GM23338 (cell line): ENCODE measurements around the gene CFAP100. TPM values are rescaled to one million over a fixed set of nuclear protein-coding genes. Genes with fewer than 3 reads are reported as not detected.

Experiments
- ATAC-seq: fragments of 200-7000 bp; cut with Tn5 transposase; 3 replicates; pipeline ENCODE4 v1.9.1; 2020
- DNase-seq: peaks from one replicate; pipeline ENCODE4 v3.0.0-alpha.2; 2015; ENCODE audit warnings: low spot score
- H2AFZ ChIP-seq: fragments of 200-600 bp; sonication (generic); 2 replicates; pipeline ENCODE4 v1.8.0; 2016; ENCODE audit warnings: antibody characterized with exemption, mild to moderate bottlenecking, moderate library complexity
- H3F3A ChIP-seq: fragments of 200-600 bp; sonication (generic); replicated peaks from 2 replicates; pipeline ENCODE4 v1.8.0; 2017; ENCODE audit warnings: antibody characterized with exemption, mixed run types, low read depth
- H3K27ac ChIP-seq: fragments of 200-600 bp; sonication (generic); 2 replicates; pipeline ENCODE4 v1.6.1; 2016; ENCODE audit warnings: low read depth
- H3K27me3 ChIP-seq: fragments of 200-600 bp; sonication (generic); 2 replicates; pipeline ENCODE4 v1.8.0; 2016; ENCODE audit warnings: mild to moderate bottlenecking, mixed run types, moderate library complexity; ENCODE audit not compliant: insufficient read depth
- H3K36me3 ChIP-seq: fragments of 200-600 bp; sonication (generic); 2 replicates; pipeline ENCODE4 v1.8.0; 2016; ENCODE audit warnings: mild to moderate bottlenecking; ENCODE audit not compliant: insufficient read depth
- H3K4me1 ChIP-seq: fragments of 200-600 bp; sonication (generic); 2 replicates; pipeline ENCODE4 v1.8.0; 2016; ENCODE audit warnings: mild to moderate bottlenecking, moderate library complexity; ENCODE audit not compliant: insufficient read depth
- H3K4me2 ChIP-seq: fragments of 200-600 bp; sonication (generic); 2 replicates; pipeline ENCODE4 v1.7.1; 2017; ENCODE audit warnings: mixed run types
- H3K4me3 ChIP-seq: fragments of 200-600 bp; sonication (generic); 2 replicates; pipeline ENCODE4 v1.6.1; 2016; ENCODE audit warnings: mixed run types
- H3K79me2 ChIP-seq: fragments of 200-600 bp; sonication (generic); replicated peaks from 2 replicates; pipeline ENCODE4 v1.8.0; 2017; ENCODE audit warnings: mild to moderate bottlenecking; ENCODE audit not compliant: insufficient read depth
- H3K9me2 ChIP-seq: fragments of 200-600 bp; sonication (generic); 2 replicates; pipeline ENCODE4 v1.8.0; 2017; ENCODE audit not compliant: insufficient read depth
- H4K20me1 ChIP-seq: fragments of 200-600 bp; sonication (generic); replicated peaks from 2 replicates; pipeline ENCODE4 v1.8.0; 2017; ENCODE audit warnings: mild to moderate bottlenecking; ENCODE audit not compliant: insufficient read depth
- H3K27ac Mint-ChIP-seq: 2 replicates; pipeline ENCODE4 v1.8.0; 2020; ENCODE audit warnings: inconsistent platforms, mild to moderate bottlenecking, moderate library complexity, mixed read lengths
- H3K27me3 Mint-ChIP-seq: 3 replicates; pipeline ENCODE4 v1.8.0; 2022; ENCODE audit warnings: low read depth, mild to moderate bottlenecking, moderate library complexity, mixed read lengths, inconsistent platforms; ENCODE audit not compliant: insufficient read depth, poor library complexity
- H3K36me3 Mint-ChIP-seq: 3 replicates; pipeline ENCODE4 v1.8.0; 2021; ENCODE audit warnings: low read depth, mild to moderate bottlenecking, inconsistent platforms, moderate library complexity, mixed read lengths
- H3K4me1 Mint-ChIP-seq: 3 replicates; pipeline ENCODE4 v1.8.0; 2020; ENCODE audit warnings: mild to moderate bottlenecking, inconsistent platforms, mixed read lengths
- H3K4me3 Mint-ChIP-seq: 3 replicates; pipeline ENCODE4 v1.8.0; 2021; ENCODE audit warnings: moderate library complexity, mild to moderate bottlenecking, inconsistent platforms, mixed read lengths
- H3K9me3 Mint-ChIP-seq: 3 replicates; pipeline ENCODE4 v1.8.0; 2020; ENCODE audit warnings: moderate library complexity, mild to moderate bottlenecking, inconsistent platforms, mixed read lengths
- CREB1 ChIP-seq: fragments of 250-450 bp; sonication (Bioruptor Pico); IDR thresholded peaks from 2 replicates; pipeline ENCODE4 v1.5.0; 2020; ENCODE audit warnings: low read depth, mild to moderate bottlenecking, moderate library complexity
- EZH2 ChIP-seq: fragments of 200-600 bp; sonication (generic); IDR thresholded peaks from one replicate; pipeline ENCODE4 v1.8.0; 2017; ENCODE audit warnings: antibody characterized with exemption, mild to moderate bottlenecking, low read depth; ENCODE audit not compliant: unreplicated experiment
- EZH2phosphoT487 ChIP-seq: fragments of 200-600 bp; sonication (generic); IDR thresholded peaks from one replicate; pipeline ENCODE4 v1.8.1; 2018; ENCODE audit warnings: antibody characterized with exemption; ENCODE audit not compliant: unreplicated experiment
- JUNB ChIP-seq: IDR thresholded peaks from one replicate; pipeline ENCODE4 v1.6.1; 2016; ENCODE audit warnings: antibody characterized with exemption; ENCODE audit not compliant: unreplicated experiment
- NANOG ChIP-seq: IDR thresholded peaks from 2 replicates; pipeline ENCODE4 v1.6.1; 2016; ENCODE audit warnings: antibody characterized with exemption, borderline replicate concordance
- POLR2AphosphoS5 ChIP-seq: IDR thresholded peaks from 2 replicates; pipeline ENCODE4 v1.6.1; 2016; ENCODE audit warnings: antibody characterized with exemption, low read depth
- STAT1 ChIP-seq: IDR thresholded peaks from one replicate; pipeline ENCODE4 v1.6.1; 2016; ENCODE audit warnings: antibody characterized with exemption; ENCODE audit not compliant: unreplicated experiment
- ZNF114 ChIP-seq: fragments of 250-450 bp; sonication (Bioruptor Pico); IDR thresholded peaks from 2 replicates; pipeline ENCODE4 v1.5.0; 2020; ENCODE audit warnings: mild to moderate bottlenecking, moderate library complexity
- ZNF331 ChIP-seq: fragments of 250-450 bp; sonication (Bioruptor Pico); IDR thresholded peaks from 2 replicates; pipeline ENCODE4 v1.5.0; 2020; ENCODE audit warnings: low read depth, mild to moderate bottlenecking, moderate library complexity
- polyA plus RNA-seq: library from polyadenylated mRNA; unstranded; fragments of >200 nt; fragmentation: Nextera tagmentation; extraction: Ambion mirVana; gene quantifications from 2 replicates; pipeline ENCODE4 v1.2.1, GENCODE V29; 2016
- total RNA-seq: library from RNA; depleted of rRNA; stranded (reverse); fragments of >200 nt; shearing (Covaris generic); gene quantifications from 2 replicates; pipeline ENCODE4 v1.2.3, GENCODE V29; 2014
- TF ChIP-seq, protein P1 (sequence below): IDR thresholded peaks from 2 replicates; pipeline ENCODE4 v1.6.1; 2016; ENCODE audit warnings: antibody characterized with exemption
- TF ChIP-seq, protein P2 (sequence below): fragments of 250-450 bp; sonication (Bioruptor Pico); IDR thresholded peaks from 2 replicates; pipeline ENCODE4 v1.5.0; 2020; ENCODE audit warnings: mild to moderate bottlenecking, moderate library complexity
- TF ChIP-seq, protein P3 (sequence below), 2 experiments: fragments of 200-600 bp in 1 of 2; sonication (generic) in 1 of 2; conservative IDR thresholded peaks; 2 replicates each; pipeline versions ENCODE4 v1.5.1 to v1.6.1; 2016 to 2017; ENCODE audit warnings: antibody characterized with exemption in 2 of 2, low read depth in 2 of 2, mild to moderate bottlenecking in 2 of 2, moderate library complexity in 1 of 2
- TF ChIP-seq, protein P4 (sequence below): IDR thresholded peaks from one replicate; pipeline ENCODE4 v1.6.1; 2018; ENCODE audit warnings: antibody characterized with exemption; ENCODE audit not compliant: unreplicated experiment

CFAP100 gene
- total and polyA plus RNA-seq, 2 experiments from 2014 or later = 0.07 TPM; not detected in 1

DNA sequence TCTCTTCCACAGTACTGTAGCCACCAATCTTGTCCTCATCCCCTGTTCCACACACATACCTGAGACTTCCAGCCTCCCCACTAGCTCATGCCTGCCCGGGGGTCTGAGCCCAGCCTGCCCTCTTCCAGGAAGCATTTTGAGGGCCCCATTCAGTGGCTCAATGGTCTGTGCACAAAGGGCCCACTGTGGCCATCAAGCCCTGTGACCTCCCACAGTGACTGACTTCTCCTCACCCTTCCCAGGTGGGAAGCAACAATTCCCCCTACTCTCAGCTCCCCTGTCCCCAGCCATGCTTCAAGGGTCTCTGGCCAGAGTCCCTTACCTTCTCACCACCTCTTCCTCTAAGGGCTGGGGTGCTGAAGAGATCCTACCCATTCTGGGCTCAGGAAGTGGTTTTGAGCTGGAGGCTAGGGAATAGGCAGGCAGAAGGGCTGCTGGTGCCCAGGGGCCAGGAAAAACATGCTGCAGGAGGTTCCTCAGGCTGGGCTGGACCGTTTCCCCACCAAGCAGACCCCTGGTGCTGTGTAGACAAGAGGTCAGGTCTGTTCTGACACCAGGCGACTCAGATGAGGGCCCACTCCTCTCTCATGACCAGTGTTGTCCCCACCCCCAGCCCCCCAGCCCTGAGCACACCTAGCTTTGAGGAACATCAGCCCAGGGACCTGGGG is 34.5 kb upstream of the CFAP100 start:
- no peak overlapping the region for H3K4me2 ChIP-seq
- DNase-seq = no peak
- H3K27ac Mint-ChIP-seq = no peak overlapping the region
- TF ChIP-seq NANOG (no peak), POLR2AphosphoS5 (no peak), ZNF114 (CRISPR knock-in tag) (no peak), EZH2 (no peak), STAT1 (no peak), JUNB (no peak), ZNF331 (no peak), EZH2phosphoT487 (no peak), CREB1 (CRISPR knock-in tag) (no peak)
- TF ChIP-seq, protein P1, sequence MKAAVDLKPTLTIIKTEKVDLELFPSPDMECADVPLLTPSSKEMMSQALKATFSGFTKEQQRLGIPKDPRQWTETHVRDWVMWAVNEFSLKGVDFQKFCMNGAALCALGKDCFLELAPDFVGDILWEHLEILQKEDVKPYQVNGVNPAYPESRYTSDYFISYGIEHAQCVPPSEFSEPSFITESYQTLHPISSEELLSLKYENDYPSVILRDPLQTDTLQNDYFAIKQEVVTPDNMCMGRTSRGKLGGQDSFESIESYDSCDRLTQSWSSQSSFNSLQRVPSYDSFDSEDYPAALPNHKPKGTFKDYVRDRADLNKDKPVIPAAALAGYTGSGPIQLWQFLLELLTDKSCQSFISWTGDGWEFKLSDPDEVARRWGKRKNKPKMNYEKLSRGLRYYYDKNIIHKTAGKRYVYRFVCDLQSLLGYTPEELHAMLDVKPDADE = no peak
- TF ChIP-seq, protein P2, sequence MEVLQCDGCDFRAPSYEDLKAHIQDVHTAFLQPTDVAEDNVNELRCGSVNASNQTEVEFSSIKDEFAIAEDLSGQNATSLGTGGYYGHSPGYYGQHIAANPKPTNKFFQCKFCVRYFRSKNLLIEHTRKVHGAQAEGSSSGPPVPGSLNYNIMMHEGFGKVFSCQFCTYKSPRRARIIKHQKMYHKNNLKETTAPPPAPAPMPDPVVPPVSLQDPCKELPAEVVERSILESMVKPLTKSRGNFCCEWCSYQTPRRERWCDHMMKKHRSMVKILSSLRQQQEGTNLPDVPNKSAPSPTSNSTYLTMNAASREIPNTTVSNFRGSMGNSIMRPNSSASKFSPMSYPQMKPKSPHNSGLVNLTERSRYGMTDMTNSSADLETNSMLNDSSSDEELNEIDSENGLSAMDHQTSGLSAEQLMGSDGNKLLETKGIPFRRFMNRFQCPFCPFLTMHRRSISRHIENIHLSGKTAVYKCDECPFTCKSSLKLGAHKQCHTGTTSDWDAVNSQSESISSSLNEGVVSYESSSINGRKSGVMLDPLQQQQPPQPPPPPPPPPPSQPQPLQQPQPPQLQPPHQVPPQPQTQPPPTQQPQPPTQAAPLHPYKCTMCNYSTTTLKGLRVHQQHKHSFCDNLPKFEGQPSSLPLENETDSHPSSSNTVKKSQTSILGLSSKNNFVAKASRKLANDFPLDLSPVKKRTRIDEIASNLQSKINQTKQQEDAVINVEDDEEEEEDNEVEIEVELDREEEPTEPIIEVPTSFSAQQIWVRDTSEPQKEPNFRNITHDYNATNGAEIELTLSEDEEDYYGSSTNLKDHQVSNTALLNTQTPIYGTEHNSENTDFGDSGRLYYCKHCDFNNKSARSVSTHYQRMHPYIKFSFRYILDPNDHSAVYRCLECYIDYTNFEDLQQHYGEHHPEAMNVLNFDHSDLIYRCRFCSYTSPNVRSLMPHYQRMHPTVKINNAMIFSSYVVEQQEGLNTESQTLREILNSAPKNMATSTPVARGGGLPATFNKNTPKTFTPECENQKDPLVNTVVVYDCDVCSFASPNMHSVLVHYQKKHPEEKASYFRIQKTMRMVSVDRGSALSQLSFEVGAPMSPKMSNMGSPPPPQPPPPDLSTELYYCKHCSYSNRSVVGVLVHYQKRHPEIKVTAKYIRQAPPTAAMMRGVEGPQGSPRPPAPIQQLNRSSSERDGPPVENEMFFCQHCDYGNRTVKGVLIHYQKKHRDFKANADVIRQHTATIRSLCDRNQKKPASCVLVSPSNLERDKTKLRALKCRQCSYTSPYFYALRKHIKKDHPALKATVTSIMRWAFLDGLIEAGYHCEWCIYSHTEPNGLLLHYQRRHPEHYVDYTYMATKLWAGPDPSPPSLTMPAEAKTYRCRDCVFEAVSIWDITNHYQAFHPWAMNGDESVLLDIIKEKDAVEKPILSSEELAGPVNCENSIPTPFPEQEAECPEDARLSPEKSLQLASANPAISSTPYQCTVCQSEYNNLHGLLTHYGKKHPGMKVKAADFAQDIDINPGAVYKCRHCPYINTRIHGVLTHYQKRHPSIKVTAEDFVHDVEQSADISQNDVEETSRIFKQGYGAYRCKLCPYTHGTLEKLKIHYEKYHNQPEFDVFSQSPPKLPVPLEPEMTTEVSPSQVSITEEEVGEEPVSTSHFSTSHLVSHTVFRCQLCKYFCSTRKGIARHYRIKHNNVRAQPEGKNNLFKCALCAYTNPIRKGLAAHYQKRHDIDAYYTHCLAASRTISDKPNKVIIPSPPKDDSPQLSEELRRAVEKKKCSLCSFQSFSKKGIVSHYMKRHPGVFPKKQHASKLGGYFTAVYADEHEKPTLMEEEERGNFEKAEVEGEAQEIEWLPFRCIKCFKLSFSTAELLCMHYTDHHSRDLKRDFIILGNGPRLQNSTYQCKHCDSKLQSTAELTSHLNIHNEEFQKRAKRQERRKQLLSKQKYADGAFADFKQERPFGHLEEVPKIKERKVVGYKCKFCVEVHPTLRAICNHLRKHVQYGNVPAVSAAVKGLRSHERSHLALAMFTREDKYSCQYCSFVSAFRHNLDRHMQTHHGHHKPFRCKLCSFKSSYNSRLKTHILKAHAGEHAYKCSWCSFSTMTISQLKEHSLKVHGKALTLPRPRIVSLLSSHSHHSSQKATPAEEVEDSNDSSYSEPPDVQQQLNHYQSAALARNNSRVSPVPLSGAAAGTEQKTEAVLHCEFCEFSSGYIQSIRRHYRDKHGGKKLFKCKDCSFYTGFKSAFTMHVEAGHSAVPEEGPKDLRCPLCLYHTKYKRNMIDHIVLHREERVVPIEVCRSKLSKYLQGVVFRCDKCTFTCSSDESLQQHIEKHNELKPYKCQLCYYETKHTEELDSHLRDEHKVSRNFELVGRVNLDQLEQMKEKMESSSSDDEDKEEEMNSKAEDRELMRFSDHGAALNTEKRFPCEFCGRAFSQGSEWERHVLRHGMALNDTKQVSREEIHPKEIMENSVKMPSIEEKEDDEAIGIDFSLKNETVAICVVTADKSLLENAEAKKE (CRISPR knock-in tag) = no peak
- TF ChIP-seq, protein P3, sequence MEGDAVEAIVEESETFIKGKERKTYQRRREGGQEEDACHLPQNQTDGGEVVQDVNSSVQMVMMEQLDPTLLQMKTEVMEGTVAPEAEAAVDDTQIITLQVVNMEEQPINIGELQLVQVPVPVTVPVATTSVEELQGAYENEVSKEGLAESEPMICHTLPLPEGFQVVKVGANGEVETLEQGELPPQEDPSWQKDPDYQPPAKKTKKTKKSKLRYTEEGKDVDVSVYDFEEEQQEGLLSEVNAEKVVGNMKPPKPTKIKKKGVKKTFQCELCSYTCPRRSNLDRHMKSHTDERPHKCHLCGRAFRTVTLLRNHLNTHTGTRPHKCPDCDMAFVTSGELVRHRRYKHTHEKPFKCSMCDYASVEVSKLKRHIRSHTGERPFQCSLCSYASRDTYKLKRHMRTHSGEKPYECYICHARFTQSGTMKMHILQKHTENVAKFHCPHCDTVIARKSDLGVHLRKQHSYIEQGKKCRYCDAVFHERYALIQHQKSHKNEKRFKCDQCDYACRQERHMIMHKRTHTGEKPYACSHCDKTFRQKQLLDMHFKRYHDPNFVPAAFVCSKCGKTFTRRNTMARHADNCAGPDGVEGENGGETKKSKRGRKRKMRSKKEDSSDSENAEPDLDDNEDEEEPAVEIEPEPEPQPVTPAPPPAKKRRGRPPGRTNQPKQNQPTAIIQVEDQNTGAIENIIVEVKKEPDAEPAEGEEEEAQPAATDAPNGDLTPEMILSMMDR (conservative IDR thresholded peaks at IDR 0.05; ENCODE audit: low read depth in 2 of 2) = no peak
- TF ChIP-seq, protein P4, sequence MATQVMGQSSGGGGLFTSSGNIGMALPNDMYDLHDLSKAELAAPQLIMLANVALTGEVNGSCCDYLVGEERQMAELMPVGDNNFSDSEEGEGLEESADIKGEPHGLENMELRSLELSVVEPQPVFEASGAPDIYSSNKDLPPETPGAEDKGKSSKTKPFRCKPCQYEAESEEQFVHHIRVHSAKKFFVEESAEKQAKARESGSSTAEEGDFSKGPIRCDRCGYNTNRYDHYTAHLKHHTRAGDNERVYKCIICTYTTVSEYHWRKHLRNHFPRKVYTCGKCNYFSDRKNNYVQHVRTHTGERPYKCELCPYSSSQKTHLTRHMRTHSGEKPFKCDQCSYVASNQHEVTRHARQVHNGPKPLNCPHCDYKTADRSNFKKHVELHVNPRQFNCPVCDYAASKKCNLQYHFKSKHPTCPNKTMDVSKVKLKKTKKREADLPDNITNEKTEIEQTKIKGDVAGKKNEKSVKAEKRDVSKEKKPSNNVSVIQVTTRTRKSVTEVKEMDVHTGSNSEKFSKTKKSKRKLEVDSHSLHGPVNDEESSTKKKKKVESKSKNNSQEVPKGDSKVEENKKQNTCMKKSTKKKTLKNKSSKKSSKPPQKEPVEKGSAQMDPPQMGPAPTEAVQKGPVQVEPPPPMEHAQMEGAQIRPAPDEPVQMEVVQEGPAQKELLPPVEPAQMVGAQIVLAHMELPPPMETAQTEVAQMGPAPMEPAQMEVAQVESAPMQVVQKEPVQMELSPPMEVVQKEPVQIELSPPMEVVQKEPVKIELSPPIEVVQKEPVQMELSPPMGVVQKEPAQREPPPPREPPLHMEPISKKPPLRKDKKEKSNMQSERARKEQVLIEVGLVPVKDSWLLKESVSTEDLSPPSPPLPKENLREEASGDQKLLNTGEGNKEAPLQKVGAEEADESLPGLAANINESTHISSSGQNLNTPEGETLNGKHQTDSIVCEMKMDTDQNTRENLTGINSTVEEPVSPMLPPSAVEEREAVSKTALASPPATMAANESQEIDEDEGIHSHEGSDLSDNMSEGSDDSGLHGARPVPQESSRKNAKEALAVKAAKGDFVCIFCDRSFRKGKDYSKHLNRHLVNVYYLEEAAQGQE = no peak
- no peaks in the 10 kb centered on the region for H4K20me1 ChIP-seq
- peaks cover 3% of the 10 kb centered on the region; the same call in 1 of the 3 replicates for H3K36me3 Mint-ChIP-seq
- H3K27me3 ChIP-seq = peaks cover 21% of the 10 kb centered on the region
- H3F3A ChIP-seq = peaks cover 5% of the 10 kb centered on the region; the same call in 1 of the 2 replicates
- no peak for ATAC-seq
- no peaks in the 10 kb centered on the region for H3K9me3 Mint-ChIP-seq
- H3K4me1 ChIP-seq = peaks cover 26% of the 10 kb centered on the region
- H3K27me3 Mint-ChIP-seq = peaks cover 32% of the 10 kb centered on the region
- no peaks in the 10 kb centered on the region; the same call in 1 of the 2 replicates for H3K36me3 ChIP-seq
- no peaks in the 10 kb centered on the region for H3K79me2 ChIP-seq
- H3K4me1 Mint-ChIP-seq = peaks cover 42% of the 10 kb centered on the region
- no peak overlapping the region for H3K4me3 ChIP-seq
- no peak overlapping the region for H3K27ac ChIP-seq
- H3K4me3 Mint-ChIP-seq = no peak overlapping the region
- no peak overlapping the region for H2AFZ ChIP-seq
- H3K9me2 ChIP-seq = no peaks in the 10 kb centered on the region
